ENCODE results near the gene LSM14B.

LSM14B gene

DNA sequence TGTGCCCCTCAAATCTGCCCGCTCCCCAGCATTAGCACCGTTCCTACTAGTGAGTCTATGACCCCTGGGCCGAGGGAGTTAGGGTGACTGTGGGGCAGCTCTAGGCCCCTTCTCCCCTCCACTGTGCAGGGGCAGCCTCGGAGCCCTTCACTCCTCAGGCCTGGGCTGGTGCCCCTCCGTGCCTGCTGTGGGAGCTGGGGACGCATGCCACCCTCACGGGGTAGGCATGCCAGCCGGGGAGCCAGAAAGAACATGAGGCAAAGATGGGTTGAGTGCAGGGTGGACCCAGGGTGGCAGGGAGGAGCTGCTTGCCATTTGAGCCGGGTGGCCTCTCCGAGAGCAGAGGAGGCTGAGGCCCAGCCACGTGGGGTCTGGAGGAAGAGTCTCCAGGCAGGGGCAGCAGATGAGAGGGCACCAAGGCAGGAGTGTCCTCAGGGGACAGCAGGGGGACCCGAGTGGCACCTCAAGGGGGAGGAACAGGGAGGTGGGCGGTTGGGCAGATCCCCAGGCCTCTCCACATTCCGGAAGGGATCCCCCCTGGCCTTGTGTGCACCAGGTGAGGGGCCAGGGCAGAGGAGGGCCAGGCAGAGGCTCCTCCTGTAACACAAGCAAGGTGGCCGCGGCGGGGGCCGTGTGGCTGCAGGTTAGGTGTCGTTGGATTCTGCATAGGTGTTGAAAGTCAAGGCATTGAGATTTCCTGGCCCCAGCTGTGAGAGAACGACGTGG lies 18.6 kb upstream of the LSM14B start:
- H3K4me2 ChIP-seq (ENCODE audit: insufficient read depth, low read length), result no peak overlapping the region
- H3K27me3 ChIP-seq (ENCODE audit: insufficient read depth, low read length, poor library complexity), result no peaks in the 10 kb centered on the region
- H3K9ac ChIP-seq (ENCODE audit: low read depth, low read length), result no peak overlapping the region
- no peak for DNase-seq
- no peak overlapping the region for H3K27ac ChIP-seq (ENCODE audit: low read length)
- no peaks in the 10 kb centered on the region for H3K36me3 ChIP-seq (ENCODE audit: insufficient read depth, low read length)
- H3K9me3 ChIP-seq (ENCODE audit: insufficient read depth, low read length, severe bottlenecking), result peaks cover 15% of the 10 kb centered on the region
- H3K4me1 ChIP-seq (ENCODE audit: insufficient read depth, low read length), result no peaks in the 10 kb centered on the region
- TF ChIP-seq EZH2 (IDR thresholded peaks at IDR 0.05; ENCODE audit: borderline replicate concordance, low read depth, low read length, severe bottlenecking), result no peak
- TF ChIP-seq, protein P1, sequence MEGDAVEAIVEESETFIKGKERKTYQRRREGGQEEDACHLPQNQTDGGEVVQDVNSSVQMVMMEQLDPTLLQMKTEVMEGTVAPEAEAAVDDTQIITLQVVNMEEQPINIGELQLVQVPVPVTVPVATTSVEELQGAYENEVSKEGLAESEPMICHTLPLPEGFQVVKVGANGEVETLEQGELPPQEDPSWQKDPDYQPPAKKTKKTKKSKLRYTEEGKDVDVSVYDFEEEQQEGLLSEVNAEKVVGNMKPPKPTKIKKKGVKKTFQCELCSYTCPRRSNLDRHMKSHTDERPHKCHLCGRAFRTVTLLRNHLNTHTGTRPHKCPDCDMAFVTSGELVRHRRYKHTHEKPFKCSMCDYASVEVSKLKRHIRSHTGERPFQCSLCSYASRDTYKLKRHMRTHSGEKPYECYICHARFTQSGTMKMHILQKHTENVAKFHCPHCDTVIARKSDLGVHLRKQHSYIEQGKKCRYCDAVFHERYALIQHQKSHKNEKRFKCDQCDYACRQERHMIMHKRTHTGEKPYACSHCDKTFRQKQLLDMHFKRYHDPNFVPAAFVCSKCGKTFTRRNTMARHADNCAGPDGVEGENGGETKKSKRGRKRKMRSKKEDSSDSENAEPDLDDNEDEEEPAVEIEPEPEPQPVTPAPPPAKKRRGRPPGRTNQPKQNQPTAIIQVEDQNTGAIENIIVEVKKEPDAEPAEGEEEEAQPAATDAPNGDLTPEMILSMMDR (IDR thresholded peaks at IDR 0.05; ENCODE audit: borderline replicate concordance, extremely low read depth, low read length, poor library complexity, severe bottlenecking), result no peak
- no peaks in the 10 kb centered on the region for H3K79me2 ChIP-seq (ENCODE audit: insufficient read depth, low read length)
- no peak for ATAC-seq (ENCODE audit: insufficient read depth, low read depth)
- H4K20me1 ChIP-seq (ENCODE audit: insufficient read depth, low read length), result no peaks in the 10 kb centered on the region; the same call in 1 of the 2 replicates
- no peak overlapping the region for H3K4me3 ChIP-seq (ENCODE audit: low read depth in 1 of 2, low read length in 2 of 2)
- H2AFZ ChIP-seq (ENCODE audit: low read depth, low read length), result no peak overlapping the region

DNA sequence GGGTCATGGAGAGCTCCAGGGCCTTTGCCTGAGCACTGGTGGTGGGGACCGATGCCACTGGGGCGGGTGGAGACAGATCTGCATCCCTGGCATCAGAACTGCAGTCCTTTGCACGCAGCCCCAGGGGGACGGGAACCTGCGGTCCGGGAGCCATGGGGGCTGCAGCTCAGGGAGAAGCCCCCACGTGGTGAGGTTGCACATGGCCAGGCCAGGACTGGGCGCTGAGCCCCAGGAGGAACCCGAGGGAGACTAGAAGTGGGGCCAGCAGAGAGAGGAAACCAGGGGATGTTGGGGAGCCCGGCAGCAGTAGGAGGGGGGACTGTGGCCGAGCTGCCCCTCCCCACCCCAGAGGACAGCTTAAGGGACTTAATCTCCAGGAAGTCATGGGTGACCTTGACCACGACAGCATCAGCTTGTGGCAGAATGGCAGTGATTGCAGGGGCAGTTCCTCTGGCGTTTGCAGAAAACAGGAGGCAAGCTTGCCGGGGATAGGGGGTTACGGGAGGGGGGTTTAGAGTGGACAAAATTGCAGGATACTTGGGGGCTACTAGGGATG lies 18.0 kb upstream of the LSM14B start:
- H3K36me3 ChIP-seq (ENCODE audit: insufficient read depth, low read length), result no peaks in the 10 kb centered on the region
- H3K27ac ChIP-seq (ENCODE audit: low read length), result no peak overlapping the region

GRCh38 chr20:62104791-62105345 lies 17.4 kb upstream of the LSM14B start:
- Histone ChIP-seq H3K4me1 (ENCODE audit: insufficient read depth, low read length) (no peaks in the 10 kb centered on the region), H3K79me2 (ENCODE audit: insufficient read depth, low read length) (no peaks in the 10 kb centered on the region), H4K20me1 (ENCODE audit: insufficient read depth, low read length) (no peaks in the 10 kb centered on the region; the same call in 1 of the 2 replicates), H3K36me3 (ENCODE audit: insufficient read depth, low read length) (no peaks in the 10 kb centered on the region), H3K27ac (ENCODE audit: low read length) (no peak overlapping the region), H3K9me3 (ENCODE audit: insufficient read depth, low read length, severe bottlenecking) (peaks cover 22% of the 10 kb centered on the region), H2AFZ (ENCODE audit: low read depth, low read length) (no peak overlapping the region), H3K4me3 (ENCODE audit: low read depth in 1 of 2, low read length in 2 of 2) (no peak overlapping the region), H3K4me2 (ENCODE audit: insufficient read depth, low read length) (no peak overlapping the region), H3K9ac (ENCODE audit: low read depth, low read length) (no peak overlapping the region), H3K27me3 (ENCODE audit: insufficient read depth, low read length, poor library complexity) (no peaks in the 10 kb centered on the region)
- no peak for DNase-seq
- ATAC-seq (ENCODE audit: insufficient read depth, low read depth), result no peak
- TF ChIP-seq, protein P1 (IDR thresholded peaks at IDR 0.05; ENCODE audit: borderline replicate concordance, extremely low read depth, low read length, poor library complexity, severe bottlenecking), result no peak
- TF ChIP-seq EZH2 (IDR thresholded peaks at IDR 0.05; ENCODE audit: borderline replicate concordance, low read depth, low read length, severe bottlenecking), result no peak

More for the DNA sequence above, 18.0 kb upstream of the LSM14B start:
- H3K4me1 ChIP-seq (ENCODE audit: insufficient read depth, low read length), result no peaks in the 10 kb centered on the region
- H2AFZ ChIP-seq (ENCODE audit: low read depth, low read length), result no peak overlapping the region
- TF ChIP-seq, protein P1 (IDR thresholded peaks at IDR 0.05; ENCODE audit: borderline replicate concordance, extremely low read depth, low read length, poor library complexity, severe bottlenecking), result no peak
- TF ChIP-seq EZH2 (IDR thresholded peaks at IDR 0.05; ENCODE audit: borderline replicate concordance, low read depth, low read length, severe bottlenecking), result no peak
- ATAC-seq (ENCODE audit: insufficient read depth, low read depth), result no peak
- no peak overlapping the region for H3K4me2 ChIP-seq (ENCODE audit: insufficient read depth, low read length)
- no peak for DNase-seq
- H3K79me2 ChIP-seq (ENCODE audit: insufficient read depth, low read length), result no peaks in the 10 kb centered on the region
- H3K9ac ChIP-seq (ENCODE audit: low read depth, low read length), result no peak overlapping the region
- H3K9me3 ChIP-seq (ENCODE audit: insufficient read depth, low read length, severe bottlenecking), result peaks cover 19% of the 10 kb centered on the region
- no peaks in the 10 kb centered on the region; the same call in 1 of the 2 replicates for H4K20me1 ChIP-seq (ENCODE audit: insufficient read depth, low read length)
- H3K4me3 ChIP-seq (ENCODE audit: low read depth in 1 of 2, low read length in 2 of 2), result no peak overlapping the region
- H3K27me3 ChIP-seq (ENCODE audit: insufficient read depth, low read length, poor library complexity), result no peaks in the 10 kb centered on the region
